BLaER1 treated with 17β-estradiol and CSF1 and Interleukin-3, amounts not matched to agents 10 nM and 100 nM (cell line): Measurements from ENCODE around the gene LMNTD2.
A peak's percentile ranks its signal among the peaks of the same experiment; 100 is the strongest.

Experiments
- H3K27ac ChIP-seq, 11 experiments: shearing (Covaris generic); formaldehyde crosslinking; 2 replicates each; pipeline ENCODE4 v1.8.1; 2022
- H3K27me3 ChIP-seq, 11 experiments: shearing (Covaris generic); formaldehyde crosslinking; 2 replicates each; pipeline ENCODE4 v1.8.1; 2022
- H3K36me3 ChIP-seq, 11 experiments: shearing (Covaris generic); formaldehyde crosslinking; 2 replicates each; pipeline ENCODE4 v1.8.1; 2022
- H3K4me1 ChIP-seq, 10 experiments: shearing (Covaris generic); formaldehyde crosslinking; 2 replicates each; pipeline ENCODE4 v1.8.1; 2022
- H3K4me2 ChIP-seq, 11 experiments: shearing (Covaris generic); formaldehyde crosslinking; 2 replicates each; pipeline ENCODE4 v1.8.1; 2022
- H3K4me3 ChIP-seq, 10 experiments: shearing (Covaris generic); formaldehyde crosslinking; 2 replicates each; pipeline ENCODE4 v1.8.1; 2022
- H3K9ac ChIP-seq, 11 experiments: shearing (Covaris generic); formaldehyde crosslinking; 2 replicates each; pipeline ENCODE4 v1.8.1; 2022
- H3K9me3 ChIP-seq, 11 experiments: shearing (Covaris generic); formaldehyde crosslinking; replicated peaks in 1 of 11; 2 replicates each; pipeline ENCODE4 v1.8.1; 2022
- H4K20me1 ChIP-seq, 11 experiments: shearing (Covaris generic); formaldehyde crosslinking; 2 replicates each; pipeline ENCODE4 v1.8.1; 2022
- Cebpa-rat ChIP-seq, 11 experiments: shearing (Covaris generic); IDR thresholded peaks; 2 replicates each; pipeline ENCODE4 v1.8.1; 2022

LMNTD2 gene

DNA sequence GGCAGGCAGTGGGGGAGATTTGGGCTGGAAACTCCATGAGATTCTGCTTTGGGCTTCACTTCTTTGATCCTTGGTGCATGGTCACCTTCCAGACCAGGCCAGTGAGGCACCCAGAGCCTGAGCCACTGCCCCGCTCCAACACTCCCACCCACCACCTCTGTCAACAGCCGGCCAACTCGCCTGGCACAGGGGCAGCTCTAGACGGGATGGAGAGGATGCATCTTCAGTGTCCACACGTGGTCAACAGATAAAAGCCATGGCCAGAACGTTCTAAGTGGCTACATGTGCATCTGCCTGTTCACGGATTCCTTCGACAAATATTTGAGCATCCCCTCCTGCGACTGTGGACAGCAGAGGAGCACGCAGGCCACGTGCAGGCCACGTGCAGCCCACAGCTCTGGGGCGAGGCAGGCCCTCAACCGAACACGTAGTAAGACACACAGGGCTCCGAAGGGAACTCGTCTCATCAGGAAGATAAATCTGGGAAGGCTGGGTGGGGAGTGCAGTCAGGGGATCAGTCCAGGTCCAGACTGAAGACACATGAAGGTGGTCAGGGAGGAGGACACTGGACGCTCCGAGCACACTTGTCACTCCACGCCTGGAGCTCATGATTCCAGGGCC, 22.0 kb downstream of the LMNTD2 start:
- H3K27me3 ChIP-seq = no peaks in the 10 kb centered on the region
- peak overlapping the region in 7 of 10 experiments; percentile 78 to 97 (median 94); a peak in 9 of 20 replicates for H3K4me3 ChIP-seq
- peaks cover 11 to 20% (median 14%) of the 10 kb centered on the region in 11 experiments for H4K20me1 ChIP-seq
- peak overlapping the region in 9 of 11 experiments; percentile 80 to 94 (median 89); a peak in 16 of 22 replicates for H3K9ac ChIP-seq
- H3K36me3 ChIP-seq = peaks cover 2 to 7% (median 6%) of the 10 kb centered on the region in 11 experiments; a peak in 20 of 22 replicates
- no peak for TF ChIP-seq Cebpa-rat (IDR thresholded peaks at IDR 0.05)
- peaks cover 33 to 64% (median 54%) of the 10 kb centered on the region in 10 experiments for H3K4me1 ChIP-seq
- H3K27ac ChIP-seq = peak overlapping the region in 7 of 11 experiments; percentile 92 to 97 (median 95); a peak in 9 of 22 replicates
- H3K9me3 ChIP-seq = no peaks in the 10 kb centered on the region
- H3K4me2 ChIP-seq = peak overlapping the region; percentile 89 to 100 (median 98)

DNA sequence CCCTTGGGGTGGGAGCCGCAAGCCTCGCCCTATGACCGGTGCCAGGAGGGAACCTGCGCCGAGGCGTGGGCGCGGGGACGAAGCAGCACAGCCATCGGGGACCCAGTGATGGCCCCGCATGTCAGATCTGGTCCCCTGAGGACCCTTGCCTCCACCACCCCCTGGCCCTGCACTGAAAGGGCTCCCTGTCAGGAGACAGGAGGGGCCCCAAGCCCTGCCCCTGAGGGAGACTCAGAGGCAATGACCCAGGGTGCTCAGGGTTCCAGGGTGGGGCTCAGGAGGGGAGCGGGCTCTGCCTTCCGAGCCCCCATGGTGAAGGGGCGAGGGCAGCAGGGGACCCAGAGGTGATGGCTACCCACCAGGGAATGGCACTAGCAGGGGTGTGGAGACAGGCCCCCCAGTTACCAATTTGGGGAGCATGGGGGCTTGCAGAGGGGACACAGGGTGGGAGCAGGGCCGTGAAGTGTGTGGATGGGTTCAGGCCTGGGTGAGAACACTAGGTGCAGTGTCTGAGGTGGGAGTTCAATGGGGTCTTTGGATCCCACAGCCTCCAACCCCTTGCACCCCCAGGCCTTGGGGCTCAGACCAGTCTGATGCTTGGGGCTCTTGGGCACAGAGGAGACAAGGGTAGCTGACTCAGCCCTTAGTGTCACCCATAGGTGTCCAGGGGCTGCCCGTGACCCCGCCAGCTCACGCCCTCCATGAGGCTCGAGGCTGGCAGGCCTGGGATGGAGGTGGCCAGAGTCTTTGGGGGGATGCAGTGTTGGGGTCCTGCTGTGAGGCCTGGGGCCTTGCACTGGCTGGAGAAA, 22.7 kb downstream of the LMNTD2 start:
- Histone ChIP-seq H3K9me3 (no peaks in the 10 kb centered on the region), H3K4me2 (peak overlapping the region; percentile 89 to 100 (median 98)), H3K36me3 (peaks cover 10 to 14% (median 12%) of the 10 kb centered on the region in 11 experiments), H3K27me3 (no peaks in the 10 kb centered on the region), H3K9ac (peak overlapping the region; percentile 80 to 94 (median 88)), H4K20me1 (peaks cover 18 to 27% (median 21%) of the 10 kb centered on the region in 11 experiments), H3K4me1 (peaks cover 40 to 68% (median 57%) of the 10 kb centered on the region in 10 experiments), H3K27ac (peak overlapping the region; percentile 38 to 97 (median 94); a peak in 21 of 22 replicates), H3K4me3 (peak overlapping the region; percentile 78 to 97 (median 90))
- TF ChIP-seq Cebpa-rat (IDR thresholded peaks at IDR 0.05) = no peak

DNA sequence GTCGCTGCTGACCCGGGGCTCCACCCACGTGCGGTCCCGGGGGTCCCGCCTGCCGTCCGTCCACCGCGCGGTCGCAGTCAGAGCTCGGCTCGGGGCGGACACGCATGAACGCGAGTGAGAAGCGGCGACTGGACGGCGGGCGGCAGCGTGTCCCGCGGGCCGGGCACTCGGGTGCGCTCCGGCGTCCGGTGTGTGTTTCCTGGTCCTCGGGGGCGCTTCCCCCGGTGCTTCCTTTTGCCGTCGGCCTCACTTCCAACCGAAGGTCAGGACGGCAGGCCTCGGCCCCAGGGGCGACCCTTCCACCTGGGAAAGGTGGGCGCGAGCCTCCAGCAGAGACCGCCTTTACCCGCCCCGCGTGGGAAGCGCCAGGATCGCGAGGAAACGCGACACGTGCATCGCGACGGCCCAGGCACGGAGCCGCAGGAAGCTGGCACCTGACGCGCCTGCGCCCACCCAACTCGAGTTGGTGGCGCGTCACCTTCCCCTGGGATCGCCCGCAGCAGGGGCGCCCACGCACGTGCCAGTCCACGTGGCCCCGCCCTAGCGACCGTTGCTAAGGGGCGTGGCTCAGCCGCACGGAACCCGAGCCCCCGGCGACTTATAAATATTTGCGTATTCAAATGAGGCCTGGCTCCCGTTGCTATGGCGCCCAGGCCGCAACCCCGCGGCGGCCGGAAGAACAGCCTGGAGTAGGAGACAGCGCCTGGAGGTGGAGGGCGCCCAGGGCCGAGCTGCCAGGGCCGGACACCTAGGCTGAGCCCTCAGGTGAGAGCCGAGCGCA, 23.5 kb downstream of the LMNTD2 start, which contains the start of gene LRRC56:
LRRC56 (plus strand) TSS at position 687 of the 781 bp plus-strand sequence. CDS start 3,158 bp downstream, outside the sequence.
- peak within 1 kb of the TSS; percentile 80 to 94 (median 88) for H3K9ac ChIP-seq
- peaks cover 46 to 70% (median 63%) of the 10 kb centered on the region in 10 experiments for H3K4me1 ChIP-seq
- H3K4me3 ChIP-seq = peak within 1 kb of the TSS; percentile 78 to 97 (median 90)
- H4K20me1 ChIP-seq = peaks cover 25 to 35% (median 29%) of the 10 kb centered on the region in 11 experiments
- peaks cover 18 to 22% (median 20%) of the 10 kb centered on the region in 11 experiments for H3K36me3 ChIP-seq
- H3K27ac ChIP-seq = peak within 1 kb of the TSS; percentile 65 to 97 (median 94)
- peak within 1 kb of the TSS; percentile 89 to 100 (median 98) for H3K4me2 ChIP-seq
- no peaks in the 10 kb centered on the region for H3K27me3 ChIP-seq
- no peak for TF ChIP-seq Cebpa-rat (IDR thresholded peaks at IDR 0.05)
- H3K9me3 ChIP-seq = no peaks in the 10 kb centered on the region

DNA sequence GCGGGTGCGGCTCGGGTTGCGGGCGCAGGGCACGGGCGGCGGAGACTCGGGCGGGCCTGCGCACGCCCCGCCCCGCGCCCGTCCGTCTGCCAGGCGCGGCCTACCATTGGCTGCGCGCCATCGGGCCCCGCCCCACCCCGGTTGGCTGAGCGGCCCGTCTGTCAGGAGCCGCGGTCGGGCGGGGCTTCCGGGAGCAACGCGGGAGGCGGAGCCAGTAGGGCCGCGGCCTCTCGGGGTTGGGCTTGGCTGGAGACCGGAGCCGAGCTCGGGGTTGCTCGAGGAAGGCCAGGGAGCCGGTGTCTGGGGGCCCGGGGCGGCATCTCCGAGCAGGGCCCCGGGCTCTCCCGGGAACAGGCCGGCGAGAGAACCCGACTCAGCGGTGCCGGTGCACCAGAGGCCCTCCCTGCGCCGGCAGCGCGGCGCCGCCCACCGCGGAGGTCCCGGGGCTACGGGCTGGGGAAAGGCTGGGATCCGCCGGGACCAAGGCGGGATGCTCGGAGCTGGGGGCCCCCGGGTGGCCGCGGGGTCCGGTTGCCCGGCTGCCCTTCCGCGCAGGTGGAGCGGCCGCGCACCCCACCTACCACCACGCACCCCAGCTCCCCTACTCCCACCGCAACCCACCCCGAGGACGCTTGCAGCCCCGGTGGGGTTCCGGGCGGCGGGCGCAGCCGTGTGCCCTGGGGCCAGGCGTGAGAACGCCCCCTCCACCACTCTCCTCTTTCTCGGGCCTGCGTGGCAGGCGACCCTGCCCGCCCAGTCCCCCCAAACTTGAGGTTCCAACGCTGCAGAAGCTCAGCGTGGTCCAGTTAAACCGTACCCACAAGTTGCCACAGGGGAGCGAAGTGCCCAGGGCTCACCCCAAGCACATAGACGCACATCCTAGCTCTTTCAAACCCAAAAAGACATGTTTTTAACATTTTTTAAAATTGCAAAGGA, 24.8 kb downstream of the LMNTD2 start, which contains the start of gene HRAS:
HRAS (minus strand) TSS at position 58 of the 936 bp plus-strand sequence.
- Histone ChIP-seq H3K36me3 (peaks cover 24 to 34% (median 31%) of the 10 kb centered on the region in 11 experiments), H3K9ac (peak within 1 kb of the TSS; percentile 83 to 94 (median 90)), H3K4me3 (peak within 1 kb of the TSS; percentile 78 to 97 (median 90)), H4K20me1 (peaks cover 34 to 45% (median 39%) of the 10 kb centered on the region in 11 experiments), H3K9me3 (no peaks in the 10 kb centered on the region), H3K27ac (peak within 1 kb of the TSS; percentile 73 to 97 (median 94)), H3K27me3 (no peaks in the 10 kb centered on the region), H3K4me2 (peak within 1 kb of the TSS; percentile 96 to 100 (median 98)), H3K4me1 (peaks cover 45 to 63% (median 57%) of the 10 kb centered on the region in 10 experiments)
- no peak for TF ChIP-seq Cebpa-rat (IDR thresholded peaks at IDR 0.05)

DNA sequence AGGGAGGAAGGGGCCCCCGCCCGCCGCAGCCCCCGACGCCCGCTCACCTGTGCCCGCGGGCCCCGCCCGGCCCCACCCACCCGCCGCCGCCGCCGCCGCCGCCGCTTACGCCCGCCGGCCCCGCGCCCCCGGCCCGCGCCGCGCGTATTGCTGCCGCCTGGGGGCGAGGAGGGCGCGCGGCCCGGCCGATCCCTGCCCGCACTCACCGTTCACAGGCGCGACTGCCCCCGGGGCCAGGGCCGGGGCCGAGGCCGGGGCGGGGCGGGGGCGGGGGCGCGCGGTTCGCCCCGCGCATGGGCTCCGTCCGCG, 25.4 kb downstream of the LMNTD2 start:
- H4K20me1 ChIP-seq = peaks cover 35 to 46% (median 39%) of the 10 kb centered on the region in 11 experiments
- peaks cover 24 to 35% (median 32%) of the 10 kb centered on the region in 11 experiments for H3K36me3 ChIP-seq
- no peak for TF ChIP-seq Cebpa-rat (IDR thresholded peaks at IDR 0.05)
- H3K4me1 ChIP-seq = peaks cover 42 to 59% (median 53%) of the 10 kb centered on the region in 10 experiments
- no peaks in the 10 kb centered on the region for H3K9me3 ChIP-seq
- H3K9ac ChIP-seq = peak overlapping the region; percentile 83 to 94 (median 90)
- peak overlapping the region in 10 of 11 experiments; percentile 75 to 98 (median 94); a peak in 18 of 22 replicates for H3K4me2 ChIP-seq
- H3K27ac ChIP-seq = peak overlapping the region; percentile 73 to 97 (median 94)
- H3K4me3 ChIP-seq = peak overlapping the region; percentile 78 to 97 (median 90)
- no peaks in the 10 kb centered on the region for H3K27me3 ChIP-seq

DNA sequence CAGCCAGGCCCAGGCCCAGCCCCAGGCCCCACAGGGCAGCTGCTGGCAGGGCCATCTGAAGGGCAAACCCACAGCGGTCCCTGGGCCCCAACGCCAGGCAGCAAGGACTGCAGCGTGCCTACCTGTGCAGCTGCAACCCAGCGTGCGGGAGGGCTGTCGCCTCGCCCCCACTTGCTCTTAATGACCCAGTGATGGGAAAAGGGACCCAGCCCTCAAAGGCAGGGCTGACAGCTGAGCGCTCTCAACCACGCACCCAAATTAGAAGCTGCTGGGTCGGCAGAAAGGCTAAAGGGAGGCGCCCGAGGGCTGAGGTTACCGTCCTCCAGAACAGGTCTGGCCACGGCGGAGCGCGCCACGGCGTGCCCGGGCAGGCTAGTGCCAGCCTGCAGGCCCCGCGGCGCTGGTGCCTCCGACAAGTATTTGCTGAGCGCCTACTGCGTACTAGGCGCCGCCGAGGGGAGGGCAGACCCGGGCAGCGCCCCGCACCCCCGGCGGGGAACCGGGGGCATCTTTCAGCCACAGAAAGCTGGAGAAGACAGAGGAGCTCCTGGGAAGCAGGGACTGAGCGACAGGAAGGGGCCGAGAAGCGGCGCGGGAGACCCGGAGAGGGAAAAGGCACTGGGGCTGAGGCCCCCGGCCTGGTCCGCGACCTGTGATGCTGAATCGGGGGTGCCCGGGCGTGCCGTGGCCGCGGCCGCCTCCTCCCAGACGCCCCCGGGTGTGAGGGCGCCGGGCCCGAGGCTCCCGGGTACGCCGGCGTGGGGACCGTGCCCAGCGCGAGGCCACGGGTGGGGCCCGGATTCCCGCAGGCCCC, 25.9 kb downstream of the LMNTD2 start:
- Histone ChIP-seq H3K9me3 (no peaks in the 10 kb centered on the region), H3K4me2 (peak overlapping the region; percentile 75 to 98 (median 96)), H3K4me3 (peak overlapping the region; percentile 78 to 97 (median 90)), H3K9ac (peak overlapping the region; percentile 83 to 94 (median 90)), H3K27me3 (no peaks in the 10 kb centered on the region), H3K4me1 (peaks cover 42 to 56% (median 49%) of the 10 kb centered on the region in 10 experiments), H4K20me1 (peaks cover 38 to 52% (median 43%) of the 10 kb centered on the region in 11 experiments), H3K27ac (peak overlapping the region; percentile 69 to 81 (median 77)), H3K36me3 (peaks cover 24 to 41% (median 38%) of the 10 kb centered on the region in 11 experiments)
- no peak for TF ChIP-seq Cebpa-rat (IDR thresholded peaks at IDR 0.05)
